B cell (primary cell): Measurements from ENCODE around the gene TCIRG1. TPM values are rescaled to one million over a fixed set of nuclear protein-coding genes. Genes with fewer than 3 reads are reported as not detected.
A peak's percentile ranks its signal among the peaks of the same experiment; 100 is the strongest.

ENCODE experiments used
- ATAC-seq: fragments of 200-7000 bp; cut with Tn5 transposase; one replicate; pipeline ENCODE4 v1.10.0; 2021; ENCODE audit warnings: low read depth, mild to moderate bottlenecking, moderate number of reproducible peaks, moderate library complexity
- CTCF ChIA-PET: fragments of 350-600 bp; sonication (Branson Sonifier 250); formaldehyde crosslinking; loops from one replicate; lab custom pipeline; 2021; ENCODE audit warnings: antibody characterized with exemption, inconsistent platforms; lab: Charles Lee
- POLR2A ChIA-PET: fragments of 350-600 bp; sonication (Branson Sonifier 250); formaldehyde crosslinking; loops from one replicate; lab custom pipeline; 2021; ENCODE audit warnings: antibody characterized with exemption; lab: Charles Lee
- DNase-seq: peaks from one replicate; pipeline ENCODE4 v3.0.0; 2013
- H2AFZ ChIP-seq: 2 replicates; pipeline ENCODE4 v1.6.1; 2012; ENCODE audit warnings: mild to moderate bottlenecking, low read depth, low read length; ENCODE audit not compliant: insufficient read depth, poor library complexity, severe bottlenecking
- H3K27ac ChIP-seq, 2 donors: 1 replicate in 1 of 2; 2 replicates in 1 of 2; pipeline ENCODE4 v1.5.1; 2012 to 2013; ENCODE audit warnings: low read length in 2 of 2, mild to moderate bottlenecking in 2 of 2, moderate library complexity in 1 of 2
- H3K27me3 ChIP-seq, 4 experiments: fragments of 200-600 bp in 1 of 4; sonication (generic) in 1 of 4; replicated peaks in 1 of 4; 1 replicate in 2 of 4; 2 replicates in 2 of 4; pipeline versions ENCODE4 v1.6.1 to v1.7.0; 2013 to 2016; ENCODE audit warnings: low read length in 3 of 4, mild to moderate bottlenecking in 2 of 4, mixed read lengths in 1 of 4, moderate library complexity in 1 of 4; ENCODE audit not compliant: insufficient read depth in 4 of 4, control insufficient read depth in 3 of 4; ENCODE audit errors: control extremely low read depth in 1 of 4
- H3K36me3 ChIP-seq, 2 experiments: replicated peaks in 1 of 2; 1 replicate in 1 of 2; 2 replicates in 1 of 2; pipeline versions ENCODE4 v1.6.1 to v1.7.1; 2013; ENCODE audit warnings: low read length in 1 of 2; ENCODE audit not compliant: insufficient read depth in 2 of 2, control insufficient read depth in 1 of 2; ENCODE audit errors: control extremely low read depth in 1 of 2, extremely low read depth in 1 of 2
- H3K4me1 ChIP-seq, 2 donors: fragments of 200-600 bp in 1 of 2; sonication (generic) in 1 of 2; 1 replicate in 1 of 2; 2 replicates in 1 of 2; pipeline versions ENCODE4 v1.5.1 to v1.6.1; 2013 to 2017; ENCODE audit warnings: low read length in 2 of 2; ENCODE audit not compliant: control insufficient read depth in 2 of 2, insufficient read depth in 2 of 2
- H3K4me2 ChIP-seq: replicated peaks from 2 replicates; pipeline ENCODE3; 2012; ENCODE audit warnings: mild to moderate bottlenecking, low read depth, low read length; ENCODE audit not compliant: poor library complexity, severe bottlenecking
- H3K4me3 ChIP-seq, 5 experiments: fragments of 200-600 bp in 1 of 5; sonication (generic) in 1 of 5; 1 replicate in 3 of 5; 2 replicates in 2 of 5; pipeline versions ENCODE4 v1.5.1 to v1.7.0; 2011 to 2016; ENCODE audit warnings: low read length in 4 of 5, mild to moderate bottlenecking in 4 of 5, low read depth in 2 of 5, control low read depth in 1 of 5, moderate library complexity in 1 of 5; ENCODE audit not compliant: insufficient read depth in 1 of 5; ENCODE audit errors: control extremely low read depth in 1 of 5, extremely low read depth in 1 of 5
- H3K79me2 ChIP-seq: fragments of 200-600 bp; sonication (generic); one replicate; pipeline ENCODE4 v1.6.0; 2016; ENCODE audit warnings: low read length; ENCODE audit not compliant: control insufficient read depth, insufficient read depth
- H3K9ac ChIP-seq: fragments of 200-600 bp; sonication (generic); 2 replicates; pipeline ENCODE4 v1.6.1; 2017; ENCODE audit warnings: mild to moderate bottlenecking, low read length, moderate library complexity
- H3K9me3 ChIP-seq, 3 donors: one replicate each; pipeline versions ENCODE4 v1.6.1 to v1.7.1; 2013; ENCODE audit warnings: low read length in 2 of 3; ENCODE audit not compliant: control insufficient read depth in 2 of 3, insufficient read depth in 1 of 3; ENCODE audit errors: control extremely low read depth in 1 of 3
- H4K20me1 ChIP-seq: 2 replicates; pipeline ENCODE4 v1.6.0; 2012; ENCODE audit warnings: mild to moderate bottlenecking, low read length; ENCODE audit not compliant: insufficient read depth, control insufficient read depth, poor library complexity, severe bottlenecking
- H3K27ac Mint-ChIP-seq: one replicate; pipeline ENCODE4 v1.8.0; 2021; ENCODE audit warnings: mixed read lengths
- H3K27me3 Mint-ChIP-seq: one replicate; pipeline ENCODE4 v1.8.0; 2021; ENCODE audit warnings: mixed read lengths
- H3K4me1 Mint-ChIP-seq: one replicate; pipeline ENCODE4 v1.8.0; 2021; ENCODE audit warnings: mixed read lengths
- H3K4me3 Mint-ChIP-seq: one replicate; pipeline ENCODE4 v1.8.0; 2021; ENCODE audit warnings: mixed read lengths
- H3K9me3 Mint-ChIP-seq: one replicate; pipeline ENCODE4 v1.8.0; 2022; ENCODE audit warnings: mixed read lengths; ENCODE audit not compliant: insufficient read depth
- CTCF ChIP-seq: fragments of 200-600 bp; IDR thresholded peaks from one replicate; pipeline ENCODE4 v1.8.0; 2022; ENCODE audit warnings: antibody characterized with exemption, mild to moderate bottlenecking
- EZH2 ChIP-seq: IDR thresholded peaks from 2 replicates; pipeline ENCODE4 v1.6.1; 2012; ENCODE audit warnings: borderline replicate concordance, low read depth, mild to moderate bottlenecking, moderate library complexity, low read length; ENCODE audit not compliant: insufficient read depth, poor library complexity, severe bottlenecking
- WGBS: methylation state at CpG from one replicate; pipeline ENCODE4 v1.1.5; 2013; ENCODE audit warnings: missing lambda C conversion rate; ENCODE audit not compliant: insufficient coverage; 5-methylcytosine and 5-hydroxymethylcytosine counted together
- intact Hi-C: fragments of 100-400 bp; cut with micrococcal nuclease; formaldehyde crosslinking; loops from one replicate; pipeline ENCODE4 v1.10.0; 2022
- polyA plus RNA-seq: library from polyadenylated mRNA; depleted of rRNA; stranded (reverse); fragments of >200 nt; gene quantifications from 2 replicates; pipeline ENCODE4 v1.2.3, GENCODE V29; 2012
- total RNA-seq, 2 donors: library from RNA; stranded (reverse); fragments of 120-200 nt in 1 of 2; gene quantifications; 1 replicate in 1 of 2; 2 replicates in 1 of 2; pipeline versions ENCODE4 v1.2.3 to v1.2.4, GENCODE V29; 2013 to 2022

TCIRG1 gene
- total and polyA plus RNA-seq, 2 donors (not counting 1 experiment from before 2014, with no cell fraction given): 305 to 725 TPM

GRCh38 chr11:68002938-68003845 lies 35.6 kb upstream of the TCIRG1 start:
- intact Hi-C loops: loop anchor here (1.0 to 10.0 kb wide), 4 partner anchors 27 to 442 kb away; partner anchors contain the start of genes CHKA and NDUFS8
- H3K4me1 ChIP-seq: peaks cover 58 to 82% of the 10 kb centered on the region in 2 donors

More at GRCh38 chr11:68002938-68003845, 35.6 kb upstream of the TCIRG1 start:
- Histone ChIP-seq H3K27ac (peak overlapping the region; percentile 74 to 76), H3K79me2 (peaks cover 48% of the 10 kb centered on the region), H2AFZ (peak overlapping the region; percentile 67), H3K9me3 (no peaks in the 10 kb centered on the region), H3K4me3 (peak overlapping the region; percentile 13 to 89 (median 67)), H3K36me3 (peaks cover 0 to 35% of the 10 kb centered on the region in 2 experiments), H3K9ac (peak overlapping the region; percentile 81), H3K27me3 (no peaks in the 10 kb centered on the region), H3K4me2 (peak overlapping the region; percentile 85), H4K20me1 (peaks cover 59% of the 10 kb centered on the region)
- CTCF ChIA-PET: interaction anchor here (0.6 to 1.8 kb wide), 8 partner anchors 9 to 866 kb away, joined by 3 to 14 read pairs (median 3); no protein-coding TSS in a partner anchor
- WGBS: 2% methylated on average over 84 of the region's 86 CpGs
- no peak for TF ChIP-seq EZH2
- TF ChIP-seq CTCF: no peak
- H3K4me1 Mint-ChIP-seq: peaks cover 55% of the 10 kb centered on the region
- DNase-seq: peak; percentile 86
- ATAC-seq: peak; percentile 61
- H3K4me3 Mint-ChIP-seq: peak overlapping the region; percentile 92
- no peaks in the 10 kb centered on the region for H3K9me3 Mint-ChIP-seq
- POLR2A ChIA-PET: interaction anchor here (0.5 to 2.0 kb wide), 5 partner anchors 9 to 457 kb away, joined by 3 to 12 read pairs (median 3); partner anchors contain the start of genes PPP6R3 and TCIRG1
- peak overlapping the region; percentile 92 for H3K27ac Mint-ChIP-seq
- no peaks in the 10 kb centered on the region for H3K27me3 Mint-ChIP-seq
